ENCODE results near the gene FBXL22.

The FBXL22 gene

GRCh38 chr15:63593705-63594671 is 3.2 kb upstream of the FBXL22 start:
- no peak for DNase-seq

- DNase-seq, result peak; percentile 55
Measured at GRCh38 chr15:63595065-63595464, 2.1 kb upstream of the FBXL22 start.

GRCh38 chr15:63595688-63596087 is 1.5 kb upstream of the FBXL22 start:
- DNase-seq, result no peak

GRCh38 chr15:63596676-63597037 is 530 bp upstream of the FBXL22 start:
- DNase-seq, result no peak

GRCh38 chr15:63597821-63598220 is 634 bp downstream of the FBXL22 start:
- no peak for DNase-seq

- peak; percentile 74 for DNase-seq
Measured at GRCh38 chr15:63598473-63599400, 1.6 kb downstream of the FBXL22 start.

- DNase-seq, result peak; percentile 53
Measured at GRCh38 chr15:63599401-63600000, 2.3 kb downstream of the FBXL22 start.

- no peak for DNase-seq
Measured at GRCh38 chr15:63600001-63600615, 2.9 kb downstream of the FBXL22 start.

GRCh38 chr15:63600616-63601025 is 3.4 kb downstream of the FBXL22 start:
- DNase-seq, result peak; percentile 93

GRCh38 chr15:63601026-63601703 is 4.0 kb downstream of the FBXL22 start:
- peak; percentile 59 for DNase-seq

- no peak for DNase-seq
Measured at GRCh38 chr15:63601704-63602185, 4.6 kb downstream of the FBXL22 start.

GRCh38 chr15:63602595-63602994 is 5.4 kb downstream of the FBXL22 start:
- DNase-seq, result no peak

- DNase-seq, result no peak
Measured at GRCh38 chr15:63603516-63603915, 6.3 kb downstream of the FBXL22 start.

- no peak for DNase-seq
Measured at GRCh38 chr15:63604281-63604680, 7.1 kb downstream of the FBXL22 start.

GRCh38 chr15:63605036-63605435 is 7.8 kb downstream of the FBXL22 start:
- no peak for DNase-seq

GRCh38 chr15:63605816-63606215 is 8.6 kb downstream of the FBXL22 start:
- DNase-seq, result no peak

- DNase-seq, result no peak
Measured at GRCh38 chr15:63606308-63606707, 9.1 kb downstream of the FBXL22 start.

GRCh38 chr15:63608989-63609388 is 11.8 kb downstream of the FBXL22 start:
- no peak for DNase-seq

GRCh38 chr15:63609448-63609847 is 12.3 kb downstream of the FBXL22 start:
- no peak for DNase-seq

- peak; percentile 88 for DNase-seq
Measured at GRCh38 chr15:63610209-63610841, 13.1 kb downstream of the FBXL22 start.

GRCh38 chr15:63611177-63611576 is 14.0 kb downstream of the FBXL22 start:
- DNase-seq, result peak; percentile 71

Data from right hindlimb (tissue), 1 donor.